Mammary microvascular endothelial cell (primary cell): ENCODE results near the gene FMNL1. TPM values are rescaled to one million over a fixed set of nuclear protein-coding genes. Genes with fewer than 3 reads are reported as not detected.

ENCODE experiments used
- total RNA-seq: library from RNA; depleted of rRNA; stranded (reverse); fragments of >200 nt; gene quantifications from 2 replicates; pipeline ENCODE4 v1.2.3, GENCODE V29; 2015

The FMNL1 gene, protein sequence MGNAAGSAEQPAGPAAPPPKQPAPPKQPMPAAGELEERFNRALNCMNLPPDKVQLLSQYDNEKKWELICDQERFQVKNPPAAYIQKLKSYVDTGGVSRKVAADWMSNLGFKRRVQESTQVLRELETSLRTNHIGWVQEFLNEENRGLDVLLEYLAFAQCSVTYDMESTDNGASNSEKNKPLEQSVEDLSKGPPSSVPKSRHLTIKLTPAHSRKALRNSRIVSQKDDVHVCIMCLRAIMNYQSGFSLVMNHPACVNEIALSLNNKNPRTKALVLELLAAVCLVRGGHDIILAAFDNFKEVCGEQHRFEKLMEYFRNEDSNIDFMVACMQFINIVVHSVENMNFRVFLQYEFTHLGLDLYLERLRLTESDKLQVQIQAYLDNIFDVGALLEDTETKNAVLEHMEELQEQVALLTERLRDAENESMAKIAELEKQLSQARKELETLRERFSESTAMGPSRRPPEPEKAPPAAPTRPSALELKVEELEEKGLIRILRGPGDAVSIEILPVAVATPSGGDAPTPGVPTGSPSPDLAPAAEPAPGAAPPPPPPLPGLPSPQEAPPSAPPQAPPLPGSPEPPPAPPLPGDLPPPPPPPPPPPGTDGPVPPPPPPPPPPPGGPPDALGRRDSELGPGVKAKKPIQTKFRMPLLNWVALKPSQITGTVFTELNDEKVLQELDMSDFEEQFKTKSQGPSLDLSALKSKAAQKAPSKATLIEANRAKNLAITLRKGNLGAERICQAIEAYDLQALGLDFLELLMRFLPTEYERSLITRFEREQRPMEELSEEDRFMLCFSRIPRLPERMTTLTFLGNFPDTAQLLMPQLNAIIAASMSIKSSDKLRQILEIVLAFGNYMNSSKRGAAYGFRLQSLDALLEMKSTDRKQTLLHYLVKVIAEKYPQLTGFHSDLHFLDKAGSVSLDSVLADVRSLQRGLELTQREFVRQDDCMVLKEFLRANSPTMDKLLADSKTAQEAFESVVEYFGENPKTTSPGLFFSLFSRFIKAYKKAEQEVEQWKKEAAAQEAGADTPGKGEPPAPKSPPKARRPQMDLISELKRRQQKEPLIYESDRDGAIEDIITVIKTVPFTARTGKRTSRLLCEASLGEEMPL
- 0.98 and 1.5 TPM in 2 replicates for total RNA-seq

DNA sequence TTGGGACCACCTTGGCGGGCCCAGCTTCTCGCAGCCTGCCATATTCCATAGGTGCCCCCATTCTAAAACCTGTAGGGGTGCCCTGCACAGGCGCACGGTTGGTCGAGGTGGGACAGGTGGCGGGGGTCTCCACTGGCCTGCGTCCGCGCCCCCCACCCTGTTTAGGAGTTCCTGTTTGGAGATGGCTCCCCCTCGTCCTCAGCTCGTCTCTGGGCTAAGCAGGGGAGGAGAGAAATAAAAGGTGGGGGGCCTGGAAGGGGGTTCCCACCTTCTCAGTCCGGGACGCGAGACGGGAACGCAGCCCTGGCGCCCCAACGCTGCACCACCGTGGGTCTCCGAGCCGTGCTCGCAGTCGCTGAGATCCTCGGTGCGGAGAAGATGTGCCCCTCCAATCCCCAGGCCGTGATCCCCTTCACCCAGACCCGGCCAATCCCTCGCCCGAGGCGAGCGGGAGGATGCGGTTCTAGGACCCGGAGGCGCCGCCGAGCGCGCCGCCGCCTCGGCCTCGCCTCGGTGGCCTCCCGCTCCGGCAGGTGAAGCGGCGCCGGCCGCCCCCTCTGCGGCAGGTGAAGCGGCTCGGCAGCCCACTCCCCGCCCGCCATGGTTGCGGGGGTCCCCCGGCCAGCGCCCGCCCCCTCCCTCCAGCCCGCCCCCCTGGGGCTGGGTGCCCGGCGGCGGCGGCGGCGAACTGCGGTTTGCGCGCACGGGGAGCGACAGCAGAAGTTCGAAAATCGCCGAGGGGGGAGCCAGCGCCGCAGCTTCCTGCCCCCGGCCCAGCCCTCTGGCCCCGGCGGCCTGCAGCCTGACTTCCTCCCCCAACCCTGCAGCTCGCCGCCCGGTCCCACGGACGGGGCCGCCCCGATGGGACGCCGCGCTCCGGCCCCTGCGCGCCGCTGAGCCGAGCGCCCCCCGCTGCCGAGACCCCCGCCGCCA lies at the start of gene FMNL1:
TSS of gene FMNL1 (plus strand) at position 805 of the 933 bp plus-strand sequence. CDS start 240 bp downstream, outside the sequence.

DNA sequence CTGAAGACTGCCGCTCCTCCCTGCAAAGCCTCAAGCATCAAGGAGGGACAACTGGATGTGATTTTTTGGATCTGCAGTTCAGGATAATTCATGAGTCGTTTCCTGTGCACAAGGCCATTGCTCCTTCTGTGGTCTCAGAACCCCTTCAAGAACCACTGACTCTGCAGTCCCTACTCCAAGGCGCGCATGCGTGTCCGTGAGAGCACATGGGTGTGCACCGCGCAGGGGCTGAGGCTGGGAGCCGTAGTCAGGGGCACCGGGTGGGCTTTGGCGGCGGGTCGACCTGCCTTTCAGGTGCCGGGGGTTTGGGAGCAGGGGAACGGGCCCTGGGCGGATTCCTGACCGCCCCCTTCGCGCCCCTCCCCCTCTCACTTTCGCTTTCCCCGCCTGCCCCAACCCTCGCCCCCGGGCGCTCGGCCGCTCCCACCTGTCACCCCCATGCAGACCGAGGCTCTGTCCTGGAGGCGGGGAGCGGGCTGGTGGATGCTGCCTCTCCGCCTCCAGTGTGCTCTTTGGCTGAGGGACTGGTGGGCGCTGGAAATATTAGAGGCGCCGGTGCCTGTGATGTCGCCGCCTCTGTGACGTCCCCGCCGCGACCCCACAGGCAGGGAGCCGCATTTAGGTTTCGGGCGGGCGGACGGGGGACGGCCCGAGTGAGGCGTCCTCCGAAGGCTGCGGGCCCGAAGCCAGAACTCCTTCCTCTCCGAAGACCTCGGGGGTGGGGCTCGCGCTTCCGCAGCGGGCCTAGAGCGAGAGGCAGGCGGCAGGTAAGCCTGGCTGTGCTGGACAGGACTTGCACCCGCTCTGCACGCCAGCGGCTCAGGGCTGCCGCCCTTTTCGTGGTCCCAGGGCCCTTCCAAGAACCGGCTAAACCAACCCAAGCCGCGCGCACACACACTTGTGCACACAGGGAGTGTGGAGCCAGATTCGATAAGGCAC lies 40.2 kb downstream of the FMNL1 start, which contains the start of gene SPATA32:
TSS of gene SPATA32 (minus strand) at position 518 of the 939 bp plus-strand sequence. CDS start at position 440, 78 bp downstream.

Other genes with a start within 250 kb of the FMNL1 start
- 32.9 and 39.8 TPM in 2 replicates for gene DCAKD, start 170.3 kb upstream of the FMNL1 start, total RNA-seq
- 78.5 and 91.4 TPM in 2 replicates for gene NMT1, start 160.6 kb upstream of the FMNL1 start, total RNA-seq
- 17.9 and 27.4 TPM in 2 replicates for gene PLCD3, start 89.4 kb upstream of the FMNL1 start, total RNA-seq
- gene ACBD4, start 86.2 kb upstream of the FMNL1 start, total RNA-seq = 3.3 and 6.5 TPM in 2 replicates
- 10.1 and 11.1 TPM in 2 replicates for gene HEXIM1, start 73.4 kb upstream of the FMNL1 start, total RNA-seq
- 1.5 and 2.6 TPM in 2 replicates for gene HEXIM2, start 60.0 kb upstream of the FMNL1 start, total RNA-seq
- gene SPATA32, start 40.2 kb downstream of the FMNL1 start, total RNA-seq = not detected in 2 replicates
- 3.8 and 3.9 TPM in 2 replicates for gene MAP3K14, start 95.1 kb downstream of the FMNL1 start, total RNA-seq
- gene ARHGAP27, start 211.0 kb downstream of the FMNL1 start, total RNA-seq = 29.8 and 39.6 TPM in 2 replicates